Measurements from ENCODE around the gene EPB41. TPM values are rescaled to one million over a fixed set of nuclear protein-coding genes. Genes with fewer than 3 reads are reported as not detected.

Gene EPB41
- total and polyA plus RNA-seq, 2 of the 8 experiments (the other 6 are each of a cell fraction or from before 2014, with no cell fraction given) = 36.7 to 109 TPM

- Histone ChIP-seq H2BK20ac (ENCODE audit: low read length) (no peak overlapping the region), H3K9me3 (ENCODE audit: insufficient read depth in 2 of 2, low read depth in 1 of 2, low read length in 1 of 2) (no peaks in the 10 kb centered on the region), H3K56ac (replicated peaks; ENCODE audit: insufficient read length, low read depth, low read length) (no peak overlapping the region), H2BK12ac (ENCODE audit: low read depth, low read length) (no peak overlapping the region), H2AFZ (ENCODE audit: low read length) (no peak overlapping the region), H2BK15ac (ENCODE audit: low read length) (no peak overlapping the region), H2AK5ac (ENCODE audit: low read depth, low read length) (no peak overlapping the region), H3K14ac (ENCODE audit: insufficient read length) (no peak overlapping the region), H4K8ac (ENCODE audit: extremely low read depth, insufficient read depth, low read length) (no peak overlapping the region), H2BK5ac (ENCODE audit: low read depth, low read length) (no peak overlapping the region), H3K18ac (ENCODE audit: extremely low read depth, low read length) (no peak overlapping the region), H3K9ac (replicated peaks in 1 of 4; ENCODE audit: extremely low read depth in 1 of 4, low read depth in 3 of 4, low read length in 3 of 4) (no peak overlapping the region), H3K4me1 (replicated peaks in 1 of 4; ENCODE audit: control insufficient read depth in 3 of 4, insufficient read depth in 4 of 4, low read length in 3 of 4) (no peaks in the 10 kb centered on the region), H3K79me2 (ENCODE audit: control insufficient read depth in 1 of 2, insufficient read depth in 2 of 2, low read length in 2 of 2) (no peaks in the 10 kb centered on the region), H3K27ac (ENCODE audit: low read depth, low read length) (no peak overlapping the region), H3K79me1 (ENCODE audit: low read depth, low read length) (no peaks in the 10 kb centered on the region), H3K4me3 (ENCODE audit: extremely low read depth in 1 of 4, insufficient read depth in 2 of 4, low read depth in 3 of 4, low read length in 4 of 4) (no peak overlapping the region), H3K23me2 (ENCODE audit: low read depth, low read length) (no peaks in the 10 kb centered on the region), H3K4ac (replicated peaks; ENCODE audit: insufficient read length, low read depth, low read length) (no peak overlapping the region), H3K36me3 (ENCODE audit: control insufficient read depth in 2 of 4, insufficient read depth in 4 of 4, low read length in 3 of 4) (peaks cover 0 to 15% (median 4%) of the 10 kb centered on the region in 4 experiments; a peak in 5 of 8 replicates), H4K20me1 (replicated peaks in 1 of 2; ENCODE audit: control insufficient read depth in 1 of 2, insufficient read depth in 2 of 2, low read length in 2 of 2) (no peaks in the 10 kb centered on the region), H3K23ac (ENCODE audit: insufficient read length) (no peak overlapping the region), H2BK120ac (replicated peaks; ENCODE audit: low read depth, low read length) (no peak overlapping the region), H4K91ac (replicated peaks; ENCODE audit: insufficient read length, low read length) (no peak overlapping the region), H3K4me2 (ENCODE audit: insufficient read depth in 1 of 2, low read depth in 2 of 2, low read length in 2 of 2) (no peak overlapping the region), H3K27me3 (replicated peaks in 1 of 4; ENCODE audit: control insufficient read depth in 3 of 4, extremely low read depth in 1 of 4, insufficient read depth in 3 of 4, low read length in 3 of 4) (no peaks in the 10 kb centered on the region), H4K5ac (ENCODE audit: insufficient read length, low read depth, low read length) (no peak overlapping the region)
- ChIA-PET CTCF (ENCODE audit: partially characterized antibody) (interaction anchor here (0.9 to 1.2 kb wide), 4 partner anchors 15 to 171 kb away, joined by 3 read pairs; no protein-coding TSS in a partner anchor), POLR2A (ENCODE audit: partially characterized antibody) (no interaction called here)
- DNase-seq (ENCODE audit: low read depth in 1 of 2, low spot score in 2 of 2) = no peak
- 70% methylated on average over 1 of the region's 1 CpG; no CpG with 5 or more reads in 1 of the 2 experiments for WGBS, 2 experiments (ENCODE audit: extremely low coverage in 1 of 2, insufficient coverage in 1 of 2, insufficient read length in 1 of 2, insufficient replicate concordance in 2 of 2, low coverage in 1 of 2, low lambda C conversion rate in 2 of 2, missing lambda C conversion rate in 1 of 2)
- FAIRE-seq = no peak
- TF ChIP-seq CBX5 (IDR thresholded peaks at IDR 0.05; ENCODE audit: low read depth, low read length) (no peak), MAFK (IDR thresholded peaks at IDR 0.05; ENCODE audit: low read depth, low read length) (no peak)
Measured at GRCh38 chr1:29064064-29064463, 149.7 kb downstream of the EPB41 start.
